ENCODE measurements around the gene IVL.

GRCh38 chr1:152924191-152924590 is 15.8 kb downstream of the IVL start:
- TF ChIP-seq CTCF (IDR thresholded peaks at IDR 0.05 in 4 of 5, conservative IDR thresholded peaks at IDR 0.05 in 1 of 5) (no peak), POLR2A (IDR thresholded peaks at IDR 0.05) (no peak)

Data from gastrocnemius medialis (tissue), 4 donors.